Hepatocyte (in vitro differentiated cells): ENCODE results near the gene ZNF385D. TPM values are rescaled to one million over a fixed set of nuclear protein-coding genes. Genes with fewer than 3 reads are reported as not detected.

ENCODE experiments used
- DNase-seq: peaks from one replicate; pipeline ENCODE4 v3.0.0-alpha.2; 2016; ENCODE audit warnings: low spot score
- H2AFZ ChIP-seq: fragments of 200-600 bp; sonication (generic); 2 replicates; pipeline ENCODE4 v1.6.0; 2016; ENCODE audit warnings: antibody characterized with exemption, mild to moderate bottlenecking
- H3K27ac ChIP-seq: fragments of 200-600 bp; sonication (generic); 2 replicates; pipeline ENCODE4 v1.5.1; 2016; ENCODE audit warnings: mild to moderate bottlenecking
- H3K27me3 ChIP-seq: fragments of 200-600 bp; sonication (generic); 2 replicates; pipeline ENCODE4 v1.6.1; 2016
- H3K36me3 ChIP-seq: fragments of 200-600 bp; sonication (generic); replicated peaks from 2 replicates; pipeline ENCODE4 v1.5.1; 2016; ENCODE audit warnings: low read depth; ENCODE audit not compliant: insufficient read depth
- H3K4me1 ChIP-seq: fragments of 200-600 bp; sonication (generic); 2 replicates; pipeline ENCODE4 v1.5.1; 2016; ENCODE audit warnings: mild to moderate bottlenecking, moderate library complexity; ENCODE audit not compliant: insufficient read depth
- H3K4me2 ChIP-seq: fragments of 200-600 bp; sonication (generic); 2 replicates; pipeline ENCODE4 v1.6.0; 2016
- H3K4me3 ChIP-seq: fragments of 200-600 bp; sonication (generic); 2 replicates; pipeline ENCODE4 v1.5.1; 2016; ENCODE audit warnings: mild to moderate bottlenecking
- H3K79me2 ChIP-seq: fragments of 200-600 bp; sonication (generic); 2 replicates; pipeline ENCODE4 v1.6.0; 2017; ENCODE audit warnings: mild to moderate bottlenecking
- H3K9me2 ChIP-seq: fragments of 200-600 bp; sonication (generic); replicated peaks from 2 replicates; pipeline ENCODE4 v1.6.0; 2017; ENCODE audit warnings: mild to moderate bottlenecking; ENCODE audit not compliant: insufficient read depth
- H3K9me3 ChIP-seq: fragments of 200-600 bp; sonication (generic); 2 replicates; pipeline ENCODE4 v1.5.1; 2016; ENCODE audit warnings: low read depth, mild to moderate bottlenecking
- H4K20me1 ChIP-seq: fragments of 200-600 bp; sonication (generic); 2 replicates; pipeline ENCODE4 v1.6.0; 2016; ENCODE audit warnings: mild to moderate bottlenecking; ENCODE audit not compliant: insufficient read depth, poor library complexity, severe bottlenecking
- EZH2 ChIP-seq: fragments of 200-600 bp; sonication (generic); IDR thresholded peaks from 2 replicates; pipeline ENCODE4 v1.6.1; 2016; ENCODE audit warnings: antibody characterized with exemption, mild to moderate bottlenecking, borderline replicate concordance
- EZH2phosphoT487 ChIP-seq: fragments of 200-600 bp; sonication (generic); IDR thresholded peaks from one replicate; pipeline ENCODE4 v1.6.1; 2018; ENCODE audit warnings: antibody characterized with exemption, mild to moderate bottlenecking, low read depth, moderate library complexity; ENCODE audit not compliant: unreplicated experiment, severe bottlenecking
- WGBS: methylation state at CpG from one replicate; pipeline ENCODE4 v1.1.6; 2016; ENCODE audit warnings: low lambda C conversion rate; ENCODE audit errors: missing lambda C conversion rate; 5-methylcytosine and 5-hydroxymethylcytosine counted together
- polyA plus RNA-seq: library from polyadenylated mRNA; unstranded; fragments of >200 nt; fragmentation: Nextera tagmentation; extraction: Ambion mirVana; gene quantifications from 2 replicates; pipeline ENCODE4 v1.2.1, GENCODE V29; 2016
- total RNA-seq: library from RNA; depleted of rRNA; stranded (reverse); fragments of >200 nt; gene quantifications from 2 replicates; pipeline ENCODE4 v1.2.3, GENCODE V29; 2014
- TF ChIP-seq, protein P1 (sequence below): fragments of 200-600 bp; sonication (generic); IDR thresholded peaks from 2 replicates; pipeline ENCODE4 v1.5.1; 2016; ENCODE audit warnings: antibody characterized with exemption, mild to moderate bottlenecking; ENCODE audit not compliant: poor library complexity

ZNF385D gene
- total and polyA plus RNA-seq, 2 experiments from 2014 or later: 4.9 to 7.4 TPM

DNA sequence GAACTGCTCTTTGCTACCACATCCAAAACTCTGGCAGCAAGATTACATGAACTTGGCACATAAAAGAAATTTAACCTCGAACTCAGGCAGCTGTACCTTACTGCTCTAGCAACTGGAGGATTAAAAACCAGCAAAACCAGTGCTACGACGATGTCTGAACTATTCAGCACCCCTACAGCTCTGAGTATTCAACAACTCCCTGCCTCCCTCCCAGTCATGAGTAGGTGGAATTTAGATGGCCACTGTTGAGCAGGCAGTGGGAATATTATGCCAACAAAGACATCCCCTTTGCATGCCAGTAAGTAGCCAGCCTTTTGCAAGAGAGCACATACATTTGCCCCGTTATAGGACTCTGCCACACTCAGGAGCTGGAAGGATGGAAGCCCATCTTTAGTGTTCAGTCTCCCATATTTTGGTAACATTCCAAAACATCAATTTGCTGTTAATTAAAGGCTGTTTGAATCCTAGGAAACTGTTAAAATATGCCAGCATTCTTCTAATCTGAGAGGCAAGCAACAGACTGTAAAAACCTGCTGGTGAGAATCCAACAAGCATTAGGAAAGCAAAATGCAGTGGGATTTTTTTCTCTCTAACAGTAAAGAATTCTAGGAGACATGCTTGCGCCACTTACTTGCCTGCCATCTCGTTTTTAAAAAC lies 85.4 kb downstream of the ZNF385D start:
- Histone ChIP-seq H3K9me2 (no peaks in the 10 kb centered on the region), H3K36me3 (no peaks in the 10 kb centered on the region), H3K27me3 (no peaks in the 10 kb centered on the region), H3K4me3 (no peak overlapping the region), H2AFZ (no peak overlapping the region), H3K4me1 (no peaks in the 10 kb centered on the region), H3K79me2 (no peaks in the 10 kb centered on the region), H3K9me3 (no peaks in the 10 kb centered on the region), H3K4me2 (no peak overlapping the region), H3K27ac (no peak overlapping the region), H4K20me1 (no peaks in the 10 kb centered on the region)
- WGBS: 61% methylated on average over 6 of the region's 6 CpGs
- TF ChIP-seq, protein P1, sequence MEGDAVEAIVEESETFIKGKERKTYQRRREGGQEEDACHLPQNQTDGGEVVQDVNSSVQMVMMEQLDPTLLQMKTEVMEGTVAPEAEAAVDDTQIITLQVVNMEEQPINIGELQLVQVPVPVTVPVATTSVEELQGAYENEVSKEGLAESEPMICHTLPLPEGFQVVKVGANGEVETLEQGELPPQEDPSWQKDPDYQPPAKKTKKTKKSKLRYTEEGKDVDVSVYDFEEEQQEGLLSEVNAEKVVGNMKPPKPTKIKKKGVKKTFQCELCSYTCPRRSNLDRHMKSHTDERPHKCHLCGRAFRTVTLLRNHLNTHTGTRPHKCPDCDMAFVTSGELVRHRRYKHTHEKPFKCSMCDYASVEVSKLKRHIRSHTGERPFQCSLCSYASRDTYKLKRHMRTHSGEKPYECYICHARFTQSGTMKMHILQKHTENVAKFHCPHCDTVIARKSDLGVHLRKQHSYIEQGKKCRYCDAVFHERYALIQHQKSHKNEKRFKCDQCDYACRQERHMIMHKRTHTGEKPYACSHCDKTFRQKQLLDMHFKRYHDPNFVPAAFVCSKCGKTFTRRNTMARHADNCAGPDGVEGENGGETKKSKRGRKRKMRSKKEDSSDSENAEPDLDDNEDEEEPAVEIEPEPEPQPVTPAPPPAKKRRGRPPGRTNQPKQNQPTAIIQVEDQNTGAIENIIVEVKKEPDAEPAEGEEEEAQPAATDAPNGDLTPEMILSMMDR: no peak
- TF ChIP-seq EZH2 (no peak), EZH2phosphoT487 (no peak)
- peak; percentile 8 for DNase-seq

- Histone ChIP-seq H3K9me3 (no peaks in the 10 kb centered on the region), H3K4me3 (no peak overlapping the region), H4K20me1 (no peaks in the 10 kb centered on the region), H3K79me2 (no peaks in the 10 kb centered on the region), H3K9me2 (no peaks in the 10 kb centered on the region), H3K36me3 (no peaks in the 10 kb centered on the region), H3K4me1 (no peaks in the 10 kb centered on the region), H3K4me2 (no peak overlapping the region), H3K27me3 (no peaks in the 10 kb centered on the region), H2AFZ (no peak overlapping the region), H3K27ac (no peak overlapping the region)
- WGBS: 97% methylated on average over 3 of the region's 3 CpGs
- TF ChIP-seq EZH2 (no peak), EZH2phosphoT487 (no peak)
- TF ChIP-seq, protein P1: no peak
- no peak for DNase-seq
These were observed 86.0 kb downstream of the ZNF385D start for GRCh38 chr3:21664996-21665395.

GRCh38 chr3:21662403-21662802 lies 88.6 kb downstream of the ZNF385D start:
- H3K9me2 ChIP-seq: no peaks in the 10 kb centered on the region
- 84% methylated on average over 2 of the region's 2 CpGs for WGBS
- H3K4me1 ChIP-seq: no peaks in the 10 kb centered on the region
- no peaks in the 10 kb centered on the region for H4K20me1 ChIP-seq
- H3K4me3 ChIP-seq: no peak overlapping the region
- H3K27me3 ChIP-seq: no peaks in the 10 kb centered on the region
- H3K79me2 ChIP-seq: no peaks in the 10 kb centered on the region
- H3K36me3 ChIP-seq: no peaks in the 10 kb centered on the region
- H3K4me2 ChIP-seq: no peak overlapping the region
- TF ChIP-seq EZH2: no peak
- TF ChIP-seq EZH2phosphoT487: no peak
- TF ChIP-seq, protein P1: no peak
- no peak overlapping the region for H2AFZ ChIP-seq
- DNase-seq: no peak
- H3K27ac ChIP-seq: no peak overlapping the region
- no peaks in the 10 kb centered on the region for H3K9me3 ChIP-seq

GRCh38 chr3:21654662-21655061 lies 96.3 kb downstream of the ZNF385D start:
- no peaks in the 10 kb centered on the region for H3K4me1 ChIP-seq
- WGBS: 54% methylated on average over 1 of the region's 1 CpG
- TF ChIP-seq EZH2phosphoT487 (no peak), EZH2 (no peak)
- TF ChIP-seq, protein P1: no peak
- H3K4me2 ChIP-seq: no peak overlapping the region
- no peaks in the 10 kb centered on the region for H3K79me2 ChIP-seq
- H3K9me3 ChIP-seq: no peaks in the 10 kb centered on the region
- no peaks in the 10 kb centered on the region for H3K9me2 ChIP-seq
- no peaks in the 10 kb centered on the region for H3K27me3 ChIP-seq
- DNase-seq: no peak
- no peak overlapping the region for H3K27ac ChIP-seq
- no peaks in the 10 kb centered on the region for H3K36me3 ChIP-seq
- H3K4me3 ChIP-seq: no peak overlapping the region
- H4K20me1 ChIP-seq: no peaks in the 10 kb centered on the region
- no peak overlapping the region for H2AFZ ChIP-seq
